ENCODE measurements around the gene GGT1. TPM values are rescaled to one million over a fixed set of nuclear protein-coding genes. Genes with fewer than 3 reads are reported as not detected.
A peak's percentile ranks its signal among the peaks of the same experiment; 100 is the strongest.

GGT1 gene
- total RNA-seq, 1 donor: 1.7 TPM

DNA sequence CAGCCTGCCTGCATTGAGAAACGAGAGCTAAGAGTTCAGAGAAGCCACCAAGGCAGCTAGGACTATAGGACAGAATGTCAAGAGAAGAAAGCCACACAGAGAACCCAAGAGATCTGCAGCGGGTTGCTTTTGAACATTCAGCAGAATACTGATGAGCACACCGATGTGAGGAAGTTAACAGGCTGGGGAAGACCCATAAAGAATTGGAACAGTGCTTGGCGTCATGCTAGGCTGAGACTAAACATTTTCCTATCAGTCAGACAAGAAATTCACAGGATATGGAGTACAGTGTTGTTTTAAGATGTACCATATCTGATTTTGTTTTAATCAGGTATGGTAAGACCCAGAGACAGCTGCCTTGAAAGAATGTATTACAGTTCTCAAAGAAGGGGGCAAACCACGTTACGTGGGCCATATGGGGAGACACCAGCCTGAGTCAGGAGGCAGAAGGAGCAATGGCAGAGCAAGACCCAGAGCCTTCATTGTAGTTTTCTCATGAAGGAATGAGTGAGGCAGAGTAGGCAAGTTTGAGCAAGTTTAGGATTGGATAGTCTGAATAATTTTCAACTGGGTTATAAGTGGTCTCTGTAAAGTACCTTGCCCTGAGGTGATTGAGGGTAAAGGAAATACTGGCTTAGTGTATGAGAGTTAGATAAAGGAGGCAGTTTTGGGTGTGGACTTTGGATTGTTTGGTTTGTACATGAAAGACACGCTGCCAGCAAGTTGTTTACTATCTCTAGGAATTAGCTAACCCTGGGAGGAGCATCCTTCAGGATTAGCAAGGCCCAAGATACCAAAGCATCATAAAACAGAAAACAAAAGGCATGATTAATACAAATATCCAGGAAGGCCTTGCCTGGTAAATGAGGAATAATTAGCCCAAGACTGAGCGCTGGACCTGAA lies 24.4 kb upstream of the GGT1 start:
- DNase-seq (ENCODE audit: low read depth): peak; percentile 86
- TF ChIP-seq, protein P1, sequence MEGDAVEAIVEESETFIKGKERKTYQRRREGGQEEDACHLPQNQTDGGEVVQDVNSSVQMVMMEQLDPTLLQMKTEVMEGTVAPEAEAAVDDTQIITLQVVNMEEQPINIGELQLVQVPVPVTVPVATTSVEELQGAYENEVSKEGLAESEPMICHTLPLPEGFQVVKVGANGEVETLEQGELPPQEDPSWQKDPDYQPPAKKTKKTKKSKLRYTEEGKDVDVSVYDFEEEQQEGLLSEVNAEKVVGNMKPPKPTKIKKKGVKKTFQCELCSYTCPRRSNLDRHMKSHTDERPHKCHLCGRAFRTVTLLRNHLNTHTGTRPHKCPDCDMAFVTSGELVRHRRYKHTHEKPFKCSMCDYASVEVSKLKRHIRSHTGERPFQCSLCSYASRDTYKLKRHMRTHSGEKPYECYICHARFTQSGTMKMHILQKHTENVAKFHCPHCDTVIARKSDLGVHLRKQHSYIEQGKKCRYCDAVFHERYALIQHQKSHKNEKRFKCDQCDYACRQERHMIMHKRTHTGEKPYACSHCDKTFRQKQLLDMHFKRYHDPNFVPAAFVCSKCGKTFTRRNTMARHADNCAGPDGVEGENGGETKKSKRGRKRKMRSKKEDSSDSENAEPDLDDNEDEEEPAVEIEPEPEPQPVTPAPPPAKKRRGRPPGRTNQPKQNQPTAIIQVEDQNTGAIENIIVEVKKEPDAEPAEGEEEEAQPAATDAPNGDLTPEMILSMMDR (IDR thresholded peaks at IDR 0.05; ENCODE audit: insufficient read depth, low read depth, low read length): no peak
- no peak overlapping the region for H3K4me3 ChIP-seq (ENCODE audit: low read depth, low read length)

DNA sequence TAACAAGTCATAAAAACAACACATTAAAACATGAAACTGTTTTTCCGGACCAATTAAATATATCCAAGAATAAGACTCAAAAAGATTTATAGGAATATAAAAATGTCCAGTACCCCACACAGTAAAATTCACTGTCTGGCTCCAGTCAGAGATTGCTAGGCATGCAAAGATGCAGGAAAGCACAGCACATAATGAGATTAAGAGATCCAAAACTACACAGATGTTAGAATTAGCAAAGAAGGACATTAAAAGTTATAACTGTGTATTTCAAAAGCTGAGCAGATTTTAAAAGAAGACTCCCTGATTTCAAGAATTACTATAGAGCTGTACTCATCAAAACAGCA lies 23.8 kb upstream of the GGT1 start:
- H3K4me3 ChIP-seq (ENCODE audit: low read depth, low read length): no peak overlapping the region
- no peak for DNase-seq (ENCODE audit: low read depth)
- TF ChIP-seq, protein P1 (IDR thresholded peaks at IDR 0.05; ENCODE audit: insufficient read depth, low read depth, low read length): no peak

DNA sequence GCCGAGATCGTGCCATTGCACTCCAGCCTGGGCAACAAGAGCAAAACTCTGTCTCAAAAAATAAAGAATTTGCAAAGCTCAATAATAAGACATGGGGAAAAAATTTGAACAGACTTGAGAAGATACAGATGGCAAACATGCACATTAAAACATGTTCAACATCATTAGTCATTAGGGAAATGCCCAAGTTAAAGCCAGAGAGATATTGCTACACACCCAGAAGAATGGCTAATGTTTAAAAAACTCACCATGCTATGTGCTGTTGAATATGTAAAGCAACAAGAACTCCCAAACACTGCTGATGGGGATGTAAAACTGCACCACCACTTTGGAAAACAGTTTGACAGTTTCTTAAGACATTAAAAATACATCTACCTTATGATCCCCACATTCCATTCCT lies 22.7 kb upstream of the GGT1 start:
- TF ChIP-seq, protein P1 (IDR thresholded peaks at IDR 0.05; ENCODE audit: insufficient read depth, low read depth, low read length): no peak
- H3K4me3 ChIP-seq (ENCODE audit: low read depth, low read length): no peak overlapping the region
- peak; percentile 94 for DNase-seq (ENCODE audit: low read depth)

DNA sequence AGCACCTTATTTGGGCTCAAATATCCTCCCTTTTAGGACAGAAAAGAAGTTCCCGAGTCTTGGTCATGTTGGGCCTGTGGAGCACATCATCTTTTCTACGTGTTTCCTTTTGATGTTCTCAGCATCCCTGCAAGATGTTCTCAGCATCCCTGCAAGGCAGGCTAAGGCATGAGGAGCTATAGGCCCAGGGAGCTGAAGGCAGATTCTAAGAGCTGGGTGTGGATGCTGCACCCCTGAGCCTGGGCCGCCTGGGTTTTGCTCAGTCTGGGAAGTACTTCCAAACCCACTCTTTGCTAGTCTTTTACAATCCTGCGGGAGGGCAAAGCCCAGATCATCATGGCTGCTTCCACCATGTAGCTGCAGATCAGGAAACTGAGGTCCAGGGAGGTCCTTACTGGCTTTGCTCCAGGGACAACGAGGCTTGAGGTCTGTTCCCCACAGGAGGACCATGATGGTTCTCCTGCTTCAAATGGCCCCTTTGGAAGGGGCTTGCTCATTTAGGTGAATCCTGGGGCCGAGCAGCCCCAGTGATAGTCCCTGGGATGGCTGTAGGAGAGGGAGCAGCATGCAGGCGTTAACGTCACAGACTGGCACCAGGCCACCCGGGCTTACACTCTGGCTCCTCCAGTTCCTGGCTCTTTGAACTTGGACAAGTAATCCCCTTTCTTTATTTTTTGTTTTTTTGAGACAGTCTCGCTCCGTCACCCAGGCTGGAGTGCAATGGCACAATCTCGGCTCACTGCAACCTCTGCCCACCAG lies 20.8 kb upstream of the GGT1 start:
- no peak for DNase-seq (ENCODE audit: low read depth)
- no peak overlapping the region for H3K4me3 ChIP-seq (ENCODE audit: low read depth, low read length)
- TF ChIP-seq, protein P1 (IDR thresholded peaks at IDR 0.05; ENCODE audit: insufficient read depth, low read depth, low read length): no peak

DNA sequence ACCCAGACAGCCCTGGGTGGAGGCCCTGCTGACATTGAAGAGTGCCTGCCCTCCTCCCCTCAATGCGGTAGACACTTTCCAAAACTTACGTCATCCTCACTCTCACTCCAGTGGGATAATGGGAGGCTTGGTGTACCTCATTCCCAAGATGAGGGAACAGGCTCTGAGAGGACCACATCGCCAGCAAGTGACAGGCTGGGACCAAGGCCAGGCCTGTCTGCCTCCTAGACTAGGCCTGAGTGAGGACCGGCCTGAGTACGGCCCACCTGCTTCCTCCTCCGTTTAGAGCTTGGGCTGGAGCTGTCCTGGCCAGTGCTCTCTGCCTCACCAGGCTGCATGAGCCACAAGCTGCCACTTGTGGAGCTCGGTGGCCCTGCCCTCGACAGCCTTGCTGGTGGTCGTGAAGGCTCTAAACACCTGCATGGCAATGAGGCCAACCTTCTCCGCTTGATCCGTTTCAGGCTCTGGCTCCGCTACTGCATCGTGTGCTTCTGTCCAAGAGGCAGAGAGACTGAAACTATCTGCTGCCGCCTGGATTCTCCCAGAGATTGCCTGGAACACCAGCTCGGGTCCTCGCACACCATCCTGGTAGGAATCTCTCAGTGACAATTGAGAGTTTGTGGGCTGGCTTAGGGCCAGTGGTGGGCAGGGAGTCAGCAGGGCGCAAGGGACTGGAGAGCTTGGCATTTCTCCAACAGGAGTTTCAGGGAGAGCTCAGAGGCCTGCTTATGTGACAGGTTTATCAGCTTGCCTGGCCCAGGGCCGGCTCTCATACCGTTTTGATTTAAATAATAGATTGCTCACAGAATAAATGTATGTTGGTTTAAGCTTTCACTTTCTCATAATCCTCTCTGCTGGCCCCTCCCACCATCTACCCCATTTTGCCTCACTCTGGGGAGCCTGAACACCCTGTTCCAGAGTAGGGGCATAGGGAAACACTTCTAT lies 19.5 kb upstream of the GGT1 start:
- no peak overlapping the region for H3K4me3 ChIP-seq (ENCODE audit: low read depth, low read length)
- TF ChIP-seq, protein P1 (IDR thresholded peaks at IDR 0.05; ENCODE audit: insufficient read depth, low read depth, low read length): no peak
- peak; percentile 48 for DNase-seq (ENCODE audit: low read depth)

DNA sequence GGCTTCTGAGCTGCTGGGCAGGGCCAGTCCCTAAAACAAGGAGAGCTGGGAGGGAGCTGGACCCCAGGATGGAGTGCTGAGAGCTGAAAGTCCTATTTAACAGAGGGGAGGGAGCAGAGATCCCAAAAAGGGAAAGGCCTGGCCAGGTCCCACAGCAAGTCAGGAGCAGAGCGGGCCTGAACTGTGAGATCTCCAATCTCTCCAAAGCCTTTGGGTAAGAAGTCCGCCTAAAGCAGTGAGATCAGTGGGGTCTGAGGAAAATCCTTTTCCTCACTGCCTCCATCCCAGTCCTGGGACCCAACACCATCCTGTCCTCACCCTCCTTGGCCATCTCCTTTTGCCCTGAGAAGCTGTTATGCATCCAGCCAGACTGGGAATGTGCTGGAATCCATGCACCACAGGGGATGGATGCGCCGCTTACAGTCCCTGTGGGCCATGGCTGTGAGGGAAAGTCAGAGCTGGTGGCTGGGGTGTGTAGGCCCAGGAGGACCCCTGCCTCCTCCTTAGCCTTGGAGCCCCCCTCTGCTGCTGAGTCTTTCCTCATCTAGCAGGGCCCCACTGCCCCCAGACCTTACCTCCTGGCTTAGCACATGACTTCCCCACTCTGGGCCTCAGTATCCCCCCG lies 18.7 kb upstream of the GGT1 start:
- no peak for DNase-seq (ENCODE audit: low read depth)
- TF ChIP-seq, protein P1 (IDR thresholded peaks at IDR 0.05; ENCODE audit: insufficient read depth, low read depth, low read length): no peak
- no peak overlapping the region for H3K4me3 ChIP-seq (ENCODE audit: low read depth, low read length)

Measured in fibroblast of villous mesenchyme (primary cell).